ENCODE results near the gene IL36G. TPM values are rescaled to one million over a fixed set of nuclear protein-coding genes. Genes with fewer than 3 reads are reported as not detected.

Gene IL36G
- total RNA-seq, 2 experiments from 2014 or later, result not detected

DNA sequence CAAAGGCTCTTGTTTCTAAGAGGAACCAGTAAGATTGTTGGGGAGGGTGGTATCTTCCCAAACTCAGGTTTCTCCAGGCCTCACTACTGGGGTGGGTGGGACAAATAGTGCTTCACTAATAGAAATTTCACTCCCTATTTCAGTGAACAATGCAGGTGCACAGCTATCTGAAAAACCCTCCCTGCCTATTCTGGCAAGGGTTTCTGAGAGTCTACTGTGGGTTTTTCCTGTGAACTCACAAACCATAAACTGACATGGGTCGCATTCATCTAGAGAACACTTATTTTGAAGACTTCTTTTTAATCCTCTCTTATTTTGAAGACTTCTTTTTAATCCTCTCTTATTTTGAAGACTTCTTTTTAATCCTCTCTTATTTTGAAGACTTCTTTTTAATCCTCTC lies 31.8 kb downstream of the IL36G start:
- intact Hi-C loops (cut with micrococcal nuclease), result no loop called here
- Mint-ChIP-seq H3K36me3 (no peaks in the 10 kb centered on the region), H3K4me3 (no peak overlapping the region), H3K9me3 (no peaks in the 10 kb centered on the region), H3K27me3 (no peaks in the 10 kb centered on the region), H3K4me1 (ENCODE audit: low read depth) (peaks cover 2% of the 10 kb centered on the region), H3K27ac (no peak overlapping the region)
- ChIA-PET POLR2A (no interaction called here), CTCF (no interaction called here)
- DNase-seq, result no peak

DNA sequence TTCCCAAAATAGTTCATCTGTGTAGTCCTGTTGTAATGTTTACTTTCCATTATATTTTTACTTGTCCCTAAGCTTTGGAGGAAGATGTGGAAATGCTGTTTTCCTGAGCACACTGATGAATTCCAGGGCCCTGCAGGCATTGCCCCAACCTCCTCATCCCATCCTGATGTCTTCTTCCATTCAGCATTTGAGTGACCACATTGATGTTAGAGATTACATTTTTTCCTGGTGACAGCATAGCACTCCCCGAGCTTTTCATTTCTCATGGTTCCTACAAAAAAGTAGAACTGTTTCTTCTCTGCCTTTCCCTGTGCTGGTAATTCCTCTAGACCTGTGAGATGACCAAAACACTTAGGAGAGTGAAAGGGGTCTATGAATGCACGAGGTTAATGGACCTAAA lies 32.3 kb downstream of the IL36G start:
- H3K27ac Mint-ChIP-seq, result no peak overlapping the region
- no peaks in the 10 kb centered on the region for H3K36me3 Mint-ChIP-seq
- ChIA-PET POLR2A (no interaction called here), CTCF (no interaction called here)
- no peak for DNase-seq
- no peak overlapping the region for H3K4me3 Mint-ChIP-seq
- H3K4me1 Mint-ChIP-seq (ENCODE audit: low read depth), result peaks cover 2% of the 10 kb centered on the region
- peaks cover 2% of the 10 kb centered on the region for H3K27me3 Mint-ChIP-seq
- H3K9me3 Mint-ChIP-seq, result no peaks in the 10 kb centered on the region
- intact Hi-C loops (cut with micrococcal nuclease), result no loop called here

DNA sequence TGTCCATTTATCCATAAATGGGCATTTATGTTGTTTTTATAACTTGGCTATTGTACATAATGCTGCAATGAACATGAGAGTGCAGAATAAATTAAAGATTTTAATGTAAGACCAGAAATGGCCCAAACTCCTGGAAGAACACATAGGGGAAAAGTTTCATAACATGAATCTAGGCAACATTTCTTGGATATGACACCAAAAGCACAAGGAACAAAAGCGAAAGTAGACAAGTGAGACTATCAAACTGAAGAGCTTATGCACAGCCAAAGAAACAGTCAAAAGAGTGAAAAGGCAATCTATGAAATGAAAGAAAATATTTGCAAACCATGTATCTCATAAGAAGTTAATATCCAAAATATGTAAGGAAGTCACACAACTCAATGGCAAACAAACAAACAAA lies 33.3 kb downstream of the IL36G start:
- ChIA-PET CTCF (no interaction called here), POLR2A (no interaction called here)
- Mint-ChIP-seq H3K27ac (no peak overlapping the region), H3K4me3 (no peak overlapping the region), H3K9me3 (no peaks in the 10 kb centered on the region), H3K4me1 (ENCODE audit: low read depth) (peaks cover 4% of the 10 kb centered on the region), H3K27me3 (peaks cover 2% of the 10 kb centered on the region), H3K36me3 (no peaks in the 10 kb centered on the region)
- intact Hi-C loops (cut with micrococcal nuclease), result no loop called here
- no peak for DNase-seq

DNA sequence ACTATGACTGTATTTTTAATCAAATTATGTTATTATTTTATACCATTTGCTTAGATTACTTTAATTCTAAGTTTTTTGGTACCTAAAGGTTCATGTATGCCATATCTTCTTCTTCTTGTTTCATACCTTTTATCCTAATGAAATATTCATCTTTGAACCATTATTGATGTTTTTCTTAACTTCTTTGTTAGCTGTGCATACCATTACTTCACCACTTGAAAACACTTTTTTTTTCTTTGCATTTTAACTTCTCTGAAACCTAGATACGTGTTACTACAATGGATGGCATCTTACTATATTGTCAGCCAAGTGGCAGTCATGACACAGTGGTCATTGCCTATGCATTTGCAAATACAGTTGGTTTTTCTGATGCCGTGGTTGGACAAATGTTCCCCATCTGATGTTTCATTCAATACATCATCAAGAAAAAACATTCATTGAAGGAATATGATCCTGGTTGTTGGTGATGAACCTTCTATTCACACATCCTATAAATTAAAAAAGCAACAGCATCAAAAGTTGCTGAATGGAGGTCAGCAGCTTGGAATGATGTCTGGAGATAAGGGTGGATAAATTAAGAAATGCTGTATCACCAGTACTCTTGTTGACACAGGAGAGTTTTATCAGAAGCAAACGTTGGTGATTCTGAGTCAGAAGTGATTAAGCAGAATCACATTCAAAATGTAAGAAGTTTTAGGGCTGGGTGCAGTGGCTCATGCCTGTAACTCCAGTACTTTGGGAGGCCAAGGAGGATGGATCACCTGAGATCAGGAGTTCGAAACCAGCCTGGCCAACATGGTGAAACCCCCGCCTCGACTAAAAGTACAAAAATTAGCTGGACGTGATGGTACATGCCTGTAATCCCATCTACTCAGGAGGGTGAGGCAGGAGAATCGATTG lies 34.9 kb downstream of the IL36G start:
- Mint-ChIP-seq H3K36me3 (no peaks in the 10 kb centered on the region), H3K27me3 (peaks cover 6% of the 10 kb centered on the region), H3K9me3 (no peaks in the 10 kb centered on the region), H3K4me1 (ENCODE audit: low read depth) (peaks cover 6% of the 10 kb centered on the region), H3K4me3 (no peak overlapping the region), H3K27ac (no peak overlapping the region)
- POLR2A ChIA-PET, result no interaction called here
- DNase-seq, result no peak
- CTCF ChIA-PET, result interaction anchor here (0.8 kb wide), 1 partner anchor 54 kb away, joined by 3 read pairs; no protein-coding TSS in a partner anchor
- intact Hi-C loops (cut with micrococcal nuclease), result no loop called here

DNA sequence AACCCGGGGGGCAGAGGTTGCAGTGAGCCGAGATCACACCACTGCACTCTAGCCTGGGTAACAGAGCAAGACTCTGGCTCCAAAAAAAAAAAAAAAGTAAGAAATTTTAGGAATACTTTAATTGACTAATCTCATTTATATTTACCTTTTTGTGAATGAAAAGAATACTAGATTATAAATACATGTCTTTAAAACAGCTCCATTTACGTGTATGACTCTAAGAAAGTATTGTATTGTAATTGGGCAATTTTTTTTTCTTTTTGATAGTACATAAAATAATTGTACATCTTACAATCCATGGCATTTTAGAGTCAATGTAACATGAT lies 35.5 kb downstream of the IL36G start:
- H3K36me3 Mint-ChIP-seq, result no peaks in the 10 kb centered on the region
- DNase-seq, result no peak
- CTCF ChIA-PET, result interaction anchor here (0.8 kb wide), 1 partner anchor 54 kb away, joined by 3 read pairs; no protein-coding TSS in a partner anchor
- intact Hi-C loops (cut with micrococcal nuclease), result no loop called here
- H3K4me1 Mint-ChIP-seq (ENCODE audit: low read depth), result peaks cover 6% of the 10 kb centered on the region
- POLR2A ChIA-PET, result no interaction called here
- no peak overlapping the region for H3K27ac Mint-ChIP-seq
- no peak overlapping the region for H3K4me3 Mint-ChIP-seq
- no peaks in the 10 kb centered on the region for H3K9me3 Mint-ChIP-seq
- H3K27me3 Mint-ChIP-seq, result peaks cover 6% of the 10 kb centered on the region

DNA sequence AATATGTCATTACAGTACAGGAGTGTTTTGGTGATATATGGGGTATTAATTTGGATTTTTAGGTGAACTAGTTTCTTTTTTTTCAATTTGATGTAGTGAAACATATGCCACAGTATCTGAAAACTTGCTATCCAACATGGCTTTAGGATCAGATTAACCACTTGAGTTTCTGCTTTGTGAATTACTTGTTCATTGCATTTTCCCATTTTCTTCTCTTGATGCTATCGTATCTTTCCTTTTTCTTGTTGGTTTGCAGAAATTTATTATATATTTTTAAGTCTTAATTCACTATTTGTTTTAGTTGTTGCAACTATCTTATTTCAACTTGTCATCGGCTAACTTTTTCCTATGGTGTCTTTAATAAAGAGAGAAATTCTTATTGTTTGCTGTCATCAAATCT lies 36.3 kb downstream of the IL36G start:
- POLR2A ChIA-PET, result no interaction called here
- H3K27me3 Mint-ChIP-seq, result peaks cover 14% of the 10 kb centered on the region
- no peak for DNase-seq

DNA sequence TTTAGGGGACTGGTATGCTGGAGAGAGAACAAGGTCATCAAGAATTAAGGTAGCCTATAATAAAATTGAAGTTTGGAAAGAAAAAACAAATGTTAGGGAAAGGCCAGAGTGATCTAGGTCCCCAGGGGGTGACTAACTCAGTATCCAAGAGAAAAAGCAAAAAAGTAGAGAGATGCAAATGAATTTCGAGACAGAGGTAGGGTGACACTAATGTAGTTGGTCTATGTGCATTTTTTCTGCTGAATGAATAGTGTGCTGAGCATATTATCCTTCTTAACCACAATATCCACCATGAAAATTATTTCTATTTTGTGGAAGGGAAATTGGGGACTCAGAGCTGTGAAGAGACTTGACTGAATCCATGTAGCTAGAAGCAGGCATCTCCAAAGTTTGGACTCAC lies 37.2 kb downstream of the IL36G start:
- ChIA-PET POLR2A (no interaction called here), CTCF (no interaction called here)
- Mint-ChIP-seq H3K4me1 (ENCODE audit: low read depth) (peaks cover 6% of the 10 kb centered on the region), H3K4me3 (no peak overlapping the region), H3K36me3 (no peaks in the 10 kb centered on the region), H3K9me3 (peaks cover 5% of the 10 kb centered on the region), H3K27ac (no peak overlapping the region), H3K27me3 (peaks cover 14% of the 10 kb centered on the region)
- DNase-seq, result no peak
- intact Hi-C loops (cut with micrococcal nuclease), result no loop called here

More for the DNA sequence above, 36.3 kb downstream of the IL36G start:
- H3K4me3 Mint-ChIP-seq, result no peak overlapping the region
- CTCF ChIA-PET, result no interaction called here
- intact Hi-C loops (cut with micrococcal nuclease), result no loop called here
- H3K4me1 Mint-ChIP-seq (ENCODE audit: low read depth), result peaks cover 6% of the 10 kb centered on the region
- H3K27ac Mint-ChIP-seq, result no peak overlapping the region
- no peaks in the 10 kb centered on the region for H3K36me3 Mint-ChIP-seq
- H3K9me3 Mint-ChIP-seq, result peaks cover 5% of the 10 kb centered on the region

DNA sequence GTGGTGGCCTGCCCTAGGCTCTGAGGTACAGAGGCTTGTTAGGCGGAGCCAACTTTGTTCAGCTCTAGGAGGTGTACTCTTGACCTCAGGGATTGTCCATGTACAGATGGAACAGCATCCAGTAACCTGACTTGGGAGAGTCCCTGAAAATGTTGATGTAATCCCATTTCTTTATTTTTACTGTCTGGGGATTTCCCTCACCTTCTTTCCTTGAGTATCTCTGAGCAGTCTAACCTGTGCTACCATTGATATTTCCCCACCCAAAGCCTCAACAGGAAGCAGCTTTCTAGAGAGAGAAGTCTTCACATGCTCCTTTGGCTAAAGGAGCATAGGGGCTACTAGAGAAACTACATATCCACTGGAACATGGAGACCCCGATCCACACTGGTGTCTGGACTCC lies 37.8 kb downstream of the IL36G start:
- Mint-ChIP-seq H3K27me3 (peaks cover 14% of the 10 kb centered on the region), H3K4me3 (no peak overlapping the region), H3K27ac (no peak overlapping the region), H3K4me1 (ENCODE audit: low read depth) (peaks cover 6% of the 10 kb centered on the region), H3K9me3 (peaks cover 5% of the 10 kb centered on the region), H3K36me3 (no peaks in the 10 kb centered on the region)
- ChIA-PET CTCF (no interaction called here), POLR2A (no interaction called here)
- no peak for DNase-seq
- intact Hi-C loops (cut with micrococcal nuclease), result no loop called here

DNA sequence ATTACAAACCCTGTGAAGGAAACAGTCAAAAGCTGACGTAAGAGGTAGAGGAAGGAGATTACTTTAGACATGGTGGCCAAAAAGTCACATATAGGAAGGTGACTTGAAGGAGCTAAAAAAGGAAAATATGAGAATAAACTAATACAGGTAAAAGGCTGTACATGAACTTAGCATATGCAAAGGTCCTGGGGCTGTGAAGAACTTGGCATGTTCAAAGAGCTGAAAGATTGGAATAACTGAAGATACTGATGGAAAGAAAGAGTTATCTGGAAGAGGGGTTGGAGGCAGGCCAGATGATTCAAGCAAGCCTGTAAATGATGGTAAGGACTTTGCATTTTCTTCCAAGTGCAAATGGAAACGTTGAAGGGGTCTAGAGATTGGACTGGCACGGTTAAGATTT lies 40.7 kb downstream of the IL36G start:
- H3K4me1 Mint-ChIP-seq (ENCODE audit: low read depth), result peaks cover 4% of the 10 kb centered on the region
- ChIA-PET CTCF (no interaction called here), POLR2A (no interaction called here)
- no peak overlapping the region for H3K4me3 Mint-ChIP-seq
- peaks cover 14% of the 10 kb centered on the region for H3K27me3 Mint-ChIP-seq
- peaks cover 5% of the 10 kb centered on the region for H3K9me3 Mint-ChIP-seq
- H3K27ac Mint-ChIP-seq, result no peak overlapping the region
- no peaks in the 10 kb centered on the region for H3K36me3 Mint-ChIP-seq
- no peak for DNase-seq
- intact Hi-C loops (cut with micrococcal nuclease), result no loop called here

DNA sequence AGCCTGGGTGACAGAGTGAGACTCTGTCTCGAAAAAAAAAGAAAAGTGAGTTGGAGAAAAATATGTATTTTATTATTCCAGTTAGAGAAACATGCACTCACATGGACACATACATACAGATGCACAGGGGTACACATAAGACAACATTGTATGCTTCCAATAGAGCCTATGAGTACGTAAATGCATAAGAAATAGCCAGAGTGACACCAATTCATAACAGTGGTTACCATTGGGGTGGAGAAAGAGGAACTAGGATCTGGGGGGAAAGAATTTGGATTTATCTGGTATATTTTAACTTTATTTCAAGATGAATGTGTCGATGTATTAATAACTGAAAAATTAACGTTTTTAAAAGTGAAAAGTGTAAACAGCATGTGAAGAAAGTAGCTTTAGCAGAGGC lies 43.5 kb downstream of the IL36G start:
- H3K27me3 Mint-ChIP-seq, result peaks cover 17% of the 10 kb centered on the region
- no peaks in the 10 kb centered on the region for H3K4me1 Mint-ChIP-seq (ENCODE audit: low read depth)
- H3K4me3 Mint-ChIP-seq, result no peak overlapping the region
- intact Hi-C loops (cut with micrococcal nuclease), result no loop called here
- H3K36me3 Mint-ChIP-seq, result no peaks in the 10 kb centered on the region
- H3K9me3 Mint-ChIP-seq, result peaks cover 5% of the 10 kb centered on the region
- ChIA-PET CTCF (interaction anchor here (1.0 kb wide), 1 partner anchor 62 kb away, joined by 3 read pairs; no protein-coding TSS in a partner anchor), POLR2A (no interaction called here)
- H3K27ac Mint-ChIP-seq, result no peak overlapping the region
- DNase-seq, result no peak

DNA sequence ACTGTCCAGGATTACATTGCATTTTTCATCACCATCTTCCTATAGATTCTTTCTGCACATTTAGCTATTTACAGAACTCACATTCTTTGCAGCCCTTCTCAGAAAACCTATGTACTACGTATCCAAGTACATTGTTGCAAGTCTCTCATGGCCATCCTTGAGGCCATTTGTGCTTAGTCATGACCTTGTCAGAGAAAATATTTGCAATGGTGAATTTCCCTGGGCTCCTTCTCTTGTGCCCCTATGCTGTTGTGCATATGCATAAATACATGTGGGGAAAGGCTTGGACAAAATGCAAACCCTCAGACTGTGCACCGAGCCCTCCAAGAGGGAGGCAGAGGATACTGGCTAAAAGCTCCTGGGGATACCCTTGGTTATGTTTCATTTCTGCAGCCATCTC lies 47.0 kb downstream of the IL36G start:
- POLR2A ChIA-PET, result no interaction called here
- no peaks in the 10 kb centered on the region for H3K9me3 Mint-ChIP-seq
- H3K4me3 Mint-ChIP-seq, result no peak overlapping the region
- H3K27ac Mint-ChIP-seq, result no peak overlapping the region
- intact Hi-C loops (cut with micrococcal nuclease), result no loop called here
- DNase-seq, result no peak
- H3K27me3 Mint-ChIP-seq, result peaks cover 12% of the 10 kb centered on the region
- CTCF ChIA-PET, result interaction anchor here (0.6 kb wide), 1 partner anchor 275 kb away, joined by 4 read pairs; no protein-coding TSS in a partner anchor
- H3K4me1 Mint-ChIP-seq (ENCODE audit: low read depth), result no peaks in the 10 kb centered on the region
- H3K36me3 Mint-ChIP-seq, result no peaks in the 10 kb centered on the region

DNA sequence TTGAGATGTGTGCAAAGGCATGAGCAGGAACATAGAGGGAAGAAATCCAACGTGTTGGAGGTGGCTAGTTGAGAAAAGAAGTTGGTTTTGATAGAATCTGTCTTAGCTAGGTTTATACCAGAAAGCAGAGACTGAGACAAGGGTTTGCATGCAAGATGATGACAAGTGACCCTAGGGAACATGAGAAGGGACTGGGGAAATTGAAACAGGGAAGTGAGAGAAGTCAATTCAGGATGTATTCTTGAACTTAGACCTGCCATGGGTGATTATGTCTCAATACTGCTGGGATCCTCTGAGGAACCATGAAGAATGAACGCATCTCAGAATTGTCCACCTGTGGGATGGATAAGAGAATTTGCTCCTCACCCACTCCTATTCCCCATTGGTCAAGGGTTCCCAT lies 47.9 kb downstream of the IL36G start:
- POLR2A ChIA-PET, result no interaction called here
- intact Hi-C loops (cut with micrococcal nuclease), result no loop called here
- no peaks in the 10 kb centered on the region for H3K36me3 Mint-ChIP-seq
- CTCF ChIA-PET, result no interaction called here
- no peak overlapping the region for H3K27ac Mint-ChIP-seq
- no peak for DNase-seq
- H3K27me3 Mint-ChIP-seq, result peaks cover 16% of the 10 kb centered on the region
- H3K4me1 Mint-ChIP-seq (ENCODE audit: low read depth), result no peaks in the 10 kb centered on the region
- no peaks in the 10 kb centered on the region for H3K9me3 Mint-ChIP-seq
- H3K4me3 Mint-ChIP-seq, result no peak overlapping the region

DNA sequence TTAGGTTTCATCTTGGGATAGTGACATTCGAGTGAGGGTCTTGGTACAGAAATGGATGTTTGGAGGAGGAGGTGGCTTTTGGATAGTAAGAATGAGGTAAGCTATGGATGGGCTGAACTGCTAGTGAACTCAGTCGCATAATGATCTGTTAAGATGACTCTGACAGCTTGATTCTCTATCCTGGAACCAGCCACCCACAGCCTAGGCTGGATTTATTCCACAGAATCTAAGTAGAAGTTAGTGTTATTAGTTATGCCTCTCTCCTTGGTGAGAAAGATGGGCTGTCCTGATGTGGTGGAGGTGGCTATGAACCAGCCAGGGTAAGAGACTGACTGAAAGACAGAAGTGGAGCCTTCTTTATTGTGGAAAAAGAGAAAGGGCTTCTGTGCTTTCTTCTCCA lies 49.9 kb downstream of the IL36G start:
- H3K27ac Mint-ChIP-seq, result no peak overlapping the region
- no peak for DNase-seq
- no peaks in the 10 kb centered on the region for H3K9me3 Mint-ChIP-seq
- CTCF ChIA-PET, result no interaction called here
- H3K27me3 Mint-ChIP-seq, result peaks cover 16% of the 10 kb centered on the region
- intact Hi-C loops (cut with micrococcal nuclease), result no loop called here
- H3K4me1 Mint-ChIP-seq (ENCODE audit: low read depth), result no peaks in the 10 kb centered on the region
- POLR2A ChIA-PET, result interaction anchor here (0.9 kb wide), 1 partner anchor 33 kb away, joined by 3 read pairs; no protein-coding TSS in a partner anchor
- no peaks in the 10 kb centered on the region for H3K36me3 Mint-ChIP-seq
- H3K4me3 Mint-ChIP-seq, result no peak overlapping the region

All from activated CD4-positive, alpha-beta memory T cell treated with anti-CD3 and anti-CD28 coated beads for 36 hours (primary cell).